Subcutaneous abdominal adipose tissue (tissue), 5 donors: Measurements from ENCODE around the gene CUX1.
"Not testable (repeated sequence)": the region's sequence is repeated elsewhere in the genome, so short reads cannot be mapped to it uniquely, and the experiment has no call there.

Experiments
- H3K27ac ChIP-seq: one replicate; pipeline ENCODE4 v1.7.0; 2013; ENCODE audit warnings: low read depth, mild to moderate bottlenecking, inconsistent platforms, low read length, moderate library complexity
- H3K27me3 ChIP-seq, 5 donors: one replicate each; pipeline ENCODE4 v1.7.0; 2013; ENCODE audit warnings: low read length in 5 of 5, inconsistent platforms in 1 of 5; ENCODE audit not compliant: control insufficient read depth in 5 of 5, insufficient read depth in 4 of 5
- H3K36me3 ChIP-seq, 5 donors: one replicate each; pipeline ENCODE4 v1.7.0; 2013; ENCODE audit warnings: low read length in 5 of 5; ENCODE audit not compliant: control insufficient read depth in 5 of 5, insufficient read depth in 5 of 5
- H3K4me1 ChIP-seq, 5 donors: one replicate each; pipeline ENCODE4 v1.7.0; 2013; ENCODE audit warnings: low read length in 5 of 5, mild to moderate bottlenecking in 3 of 5, moderate library complexity in 1 of 5; ENCODE audit not compliant: control insufficient read depth in 5 of 5, insufficient read depth in 5 of 5
- H3K4me3 ChIP-seq, 5 donors: one replicate each; pipeline ENCODE4 v1.7.0; 2013; ENCODE audit warnings: low read length in 5 of 5, low read depth in 1 of 5
- H3K9ac ChIP-seq, 5 donors: one replicate each; pipeline ENCODE4 v1.7.0; 2013; ENCODE audit warnings: low read length in 5 of 5, mild to moderate bottlenecking in 4 of 5, moderate library complexity in 3 of 5
- H3K9me3 ChIP-seq, 5 donors: one replicate each; pipeline ENCODE4 v1.7.0; 2013; ENCODE audit warnings: low read length in 5 of 5; ENCODE audit not compliant: control insufficient read depth in 5 of 5
- donor health status: healthy.
- donor health status: healthy.
- donor health status: healthy.
- donor health status: healthy.
- donor health status: healthy.

Gene CUX1

GRCh38 chr7:102297487-102298218, 480.2 kb downstream of the CUX1 start:
- Histone ChIP-seq H3K27ac (no peak overlapping the region), H3K4me1 (peaks cover 0 to 9% (median 3%) of the 10 kb centered on the region in 5 donors)

GRCh38 chr7:102300643-102301221, 483.3 kb downstream of the CUX1 start:
- H3K9me3 ChIP-seq: no peaks in the 10 kb centered on the region
- no peaks in the 10 kb centered on the region for H3K36me3 ChIP-seq
- no peak overlapping the region for H3K9ac ChIP-seq
- peaks cover 1 to 20% (median 13%) of the 10 kb centered on the region in 5 donors for H3K4me1 ChIP-seq
- peak overlapping the region in 1 of 5 donors; percentile 3 for H3K4me3 ChIP-seq
- peaks cover 0 to 9% (median 5%) of the 10 kb centered on the region in 5 donors for H3K27me3 ChIP-seq
- H3K27ac ChIP-seq: no peak overlapping the region

More at GRCh38 chr7:102297487-102298218, 480.2 kb downstream of the CUX1 start:
- no peak overlapping the region for H3K9ac ChIP-seq
- no peaks in the 10 kb centered on the region for H3K9me3 ChIP-seq
- peaks cover 0 to 15% (median 5%) of the 10 kb centered on the region in 5 donors for H3K27me3 ChIP-seq
- H3K36me3 ChIP-seq: no peaks in the 10 kb centered on the region
- H3K4me3 ChIP-seq: no peak overlapping the region

- H3K9ac ChIP-seq, H3K27me3 ChIP-seq, H3K4me3 ChIP-seq, H3K36me3 ChIP-seq, H3K27ac ChIP-seq, H3K9me3 ChIP-seq: not testable (repeated sequence)
- peaks cover 0 to 21% (median 14%) of the 10 kb centered on the region in 5 donors for H3K4me1 ChIP-seq
These were observed 483.9 kb downstream of the CUX1 start for GRCh38 chr7:102301367-102301766.

GRCh38 chr7:102302025-102302424, 484.6 kb downstream of the CUX1 start:
- Histone ChIP-seq H3K4me1 (peaks cover 0 to 27% (median 21%) of the 10 kb centered on the region in 5 donors), H3K27me3 (peaks cover 0 to 9% (median 5%) of the 10 kb centered on the region in 5 donors), H3K27ac (no peak overlapping the region), H3K4me3 (no peak overlapping the region), H3K9ac (no peak overlapping the region), H3K9me3 (no peaks in the 10 kb centered on the region), H3K36me3 (no peaks in the 10 kb centered on the region)

- Histone ChIP-seq H3K4me3 (no peak overlapping the region), H3K9me3 (no peaks in the 10 kb centered on the region), H3K27ac (no peak overlapping the region), H3K9ac (no peak overlapping the region), H3K36me3 (peaks cover 0 to 2% (median 0%) of the 10 kb centered on the region in 5 donors), H3K4me1 (peaks cover 0 to 33% (median 25%) of the 10 kb centered on the region in 5 donors), H3K27me3 (peaks cover 0 to 9% (median 5%) of the 10 kb centered on the region in 5 donors)
These were observed 486.4 kb downstream of the CUX1 start for GRCh38 chr7:102303669-102304422.

GRCh38 chr7:102304668-102305067, 487.2 kb downstream of the CUX1 start:
- Histone ChIP-seq H3K4me3 (no peak overlapping the region), H3K4me1 (peaks cover 0 to 33% (median 25%) of the 10 kb centered on the region in 5 donors), H3K36me3 (peaks cover 0 to 4% (median 0%) of the 10 kb centered on the region in 5 donors), H3K27ac (no peak overlapping the region), H3K9me3 (no peaks in the 10 kb centered on the region), H3K27me3 (peaks cover 0 to 9% (median 5%) of the 10 kb centered on the region in 5 donors), H3K9ac (no peak overlapping the region)

GRCh38 chr7:102305414-102306268, 488.2 kb downstream of the CUX1 start:
- Histone ChIP-seq H3K27ac (no peak overlapping the region), H3K36me3 (peaks cover 0 to 4% (median 0%) of the 10 kb centered on the region in 5 donors), H3K4me3 (no peak overlapping the region), H3K9ac (no peak overlapping the region), H3K9me3 (no peaks in the 10 kb centered on the region), H3K27me3 (peaks cover 0 to 3% (median 0%) of the 10 kb centered on the region in 5 donors), H3K4me1 (peaks cover 0 to 32% (median 20%) of the 10 kb centered on the region in 5 donors)

GRCh38 chr7:102306916-102307677, 489.7 kb downstream of the CUX1 start:
- Histone ChIP-seq H3K27me3 (no peaks in the 10 kb centered on the region), H3K27ac (no peak overlapping the region), H3K36me3 (peaks cover 0 to 4% (median 0%) of the 10 kb centered on the region in 5 donors), H3K4me1 (peaks cover 0 to 29% (median 16%) of the 10 kb centered on the region in 5 donors), H3K9ac (no peak overlapping the region), H3K9me3 (no peaks in the 10 kb centered on the region), H3K4me3 (peak overlapping the region in 1 of 5 donors; percentile 35)

GRCh38 chr7:102310414-102310815, 493.0 kb downstream of the CUX1 start:
- Histone ChIP-seq H3K4me1 (peaks cover 0 to 13% (median 10%) of the 10 kb centered on the region in 5 donors), H3K9ac (no peak overlapping the region), H3K36me3 (peaks cover 0 to 10% (median 2%) of the 10 kb centered on the region in 5 donors), H3K27ac (no peak overlapping the region), H3K27me3 (no peaks in the 10 kb centered on the region), H3K4me3 (no peak overlapping the region), H3K9me3 (no peaks in the 10 kb centered on the region)
